B cell (primary cell): Measurements from ENCODE around the gene PCBP3. TPM values are rescaled to one million over a fixed set of nuclear protein-coding genes. Genes with fewer than 3 reads are reported as not detected.

Experiments used
- ATAC-seq: fragments of 200-7000 bp; cut with Tn5 transposase; one replicate; pipeline ENCODE4 v1.10.0; 2021; ENCODE audit warnings: low read depth, mild to moderate bottlenecking, moderate number of reproducible peaks, moderate library complexity
- CTCF ChIA-PET: fragments of 350-600 bp; sonication (Branson Sonifier 250); formaldehyde crosslinking; loops from one replicate; lab custom pipeline; 2021; ENCODE audit warnings: antibody characterized with exemption, inconsistent platforms; lab: Charles Lee
- POLR2A ChIA-PET: fragments of 350-600 bp; sonication (Branson Sonifier 250); formaldehyde crosslinking; loops from one replicate; lab custom pipeline; 2021; ENCODE audit warnings: antibody characterized with exemption; lab: Charles Lee
- DNase-seq: peaks from one replicate; pipeline ENCODE4 v3.0.0; 2013
- H2AFZ ChIP-seq: 2 replicates; pipeline ENCODE4 v1.6.1; 2012; ENCODE audit warnings: mild to moderate bottlenecking, low read depth, low read length; ENCODE audit not compliant: insufficient read depth, poor library complexity, severe bottlenecking
- H3K27ac ChIP-seq, 2 donors: 1 replicate in 1 of 2; 2 replicates in 1 of 2; pipeline ENCODE4 v1.5.1; 2012 to 2013; ENCODE audit warnings: low read length in 2 of 2, mild to moderate bottlenecking in 2 of 2, moderate library complexity in 1 of 2
- H3K27me3 ChIP-seq, 4 experiments: fragments of 200-600 bp in 1 of 4; sonication (generic) in 1 of 4; replicated peaks in 1 of 4; 1 replicate in 2 of 4; 2 replicates in 2 of 4; pipeline versions ENCODE4 v1.6.1 to v1.7.0; 2013 to 2016; ENCODE audit warnings: low read length in 3 of 4, mild to moderate bottlenecking in 2 of 4, mixed read lengths in 1 of 4, moderate library complexity in 1 of 4; ENCODE audit not compliant: insufficient read depth in 4 of 4, control insufficient read depth in 3 of 4; ENCODE audit errors: control extremely low read depth in 1 of 4
- H3K36me3 ChIP-seq, 2 experiments: replicated peaks in 1 of 2; 1 replicate in 1 of 2; 2 replicates in 1 of 2; pipeline versions ENCODE4 v1.6.1 to v1.7.1; 2013; ENCODE audit warnings: low read length in 1 of 2; ENCODE audit not compliant: insufficient read depth in 2 of 2, control insufficient read depth in 1 of 2; ENCODE audit errors: control extremely low read depth in 1 of 2, extremely low read depth in 1 of 2
- H3K4me1 ChIP-seq, 2 donors: fragments of 200-600 bp in 1 of 2; sonication (generic) in 1 of 2; 1 replicate in 1 of 2; 2 replicates in 1 of 2; pipeline versions ENCODE4 v1.5.1 to v1.6.1; 2013 to 2017; ENCODE audit warnings: low read length in 2 of 2; ENCODE audit not compliant: control insufficient read depth in 2 of 2, insufficient read depth in 2 of 2
- H3K4me2 ChIP-seq: replicated peaks from 2 replicates; pipeline ENCODE3; 2012; ENCODE audit warnings: mild to moderate bottlenecking, low read depth, low read length; ENCODE audit not compliant: poor library complexity, severe bottlenecking
- H3K4me3 ChIP-seq, 5 experiments: fragments of 200-600 bp in 1 of 5; sonication (generic) in 1 of 5; 1 replicate in 3 of 5; 2 replicates in 2 of 5; pipeline versions ENCODE4 v1.5.1 to v1.7.0; 2011 to 2016; ENCODE audit warnings: low read length in 4 of 5, mild to moderate bottlenecking in 4 of 5, low read depth in 2 of 5, control low read depth in 1 of 5, moderate library complexity in 1 of 5; ENCODE audit not compliant: insufficient read depth in 1 of 5; ENCODE audit errors: control extremely low read depth in 1 of 5, extremely low read depth in 1 of 5
- H3K79me2 ChIP-seq: fragments of 200-600 bp; sonication (generic); one replicate; pipeline ENCODE4 v1.6.0; 2016; ENCODE audit warnings: low read length; ENCODE audit not compliant: control insufficient read depth, insufficient read depth
- H3K9ac ChIP-seq: fragments of 200-600 bp; sonication (generic); 2 replicates; pipeline ENCODE4 v1.6.1; 2017; ENCODE audit warnings: mild to moderate bottlenecking, low read length, moderate library complexity
- H3K9me3 ChIP-seq, 3 donors: one replicate each; pipeline versions ENCODE4 v1.6.1 to v1.7.1; 2013; ENCODE audit warnings: low read length in 2 of 3; ENCODE audit not compliant: control insufficient read depth in 2 of 3, insufficient read depth in 1 of 3; ENCODE audit errors: control extremely low read depth in 1 of 3
- H4K20me1 ChIP-seq: 2 replicates; pipeline ENCODE4 v1.6.0; 2012; ENCODE audit warnings: mild to moderate bottlenecking, low read length; ENCODE audit not compliant: insufficient read depth, control insufficient read depth, poor library complexity, severe bottlenecking
- H3K27ac Mint-ChIP-seq: one replicate; pipeline ENCODE4 v1.8.0; 2021; ENCODE audit warnings: mixed read lengths
- H3K27me3 Mint-ChIP-seq: one replicate; pipeline ENCODE4 v1.8.0; 2021; ENCODE audit warnings: mixed read lengths
- H3K4me1 Mint-ChIP-seq: one replicate; pipeline ENCODE4 v1.8.0; 2021; ENCODE audit warnings: mixed read lengths
- H3K4me3 Mint-ChIP-seq: one replicate; pipeline ENCODE4 v1.8.0; 2021; ENCODE audit warnings: mixed read lengths
- H3K9me3 Mint-ChIP-seq: one replicate; pipeline ENCODE4 v1.8.0; 2022; ENCODE audit warnings: mixed read lengths; ENCODE audit not compliant: insufficient read depth
- CTCF ChIP-seq: fragments of 200-600 bp; IDR thresholded peaks from one replicate; pipeline ENCODE4 v1.8.0; 2022; ENCODE audit warnings: antibody characterized with exemption, mild to moderate bottlenecking
- EZH2 ChIP-seq: IDR thresholded peaks from 2 replicates; pipeline ENCODE4 v1.6.1; 2012; ENCODE audit warnings: borderline replicate concordance, low read depth, mild to moderate bottlenecking, moderate library complexity, low read length; ENCODE audit not compliant: insufficient read depth, poor library complexity, severe bottlenecking
- WGBS: methylation state at CpG from one replicate; pipeline ENCODE4 v1.1.5; 2013; ENCODE audit warnings: missing lambda C conversion rate; ENCODE audit not compliant: insufficient coverage; 5-methylcytosine and 5-hydroxymethylcytosine counted together
- intact Hi-C: fragments of 100-400 bp; cut with micrococcal nuclease; formaldehyde crosslinking; loops from one replicate; pipeline ENCODE4 v1.10.0; 2022
- polyA plus RNA-seq: library from polyadenylated mRNA; depleted of rRNA; stranded (reverse); fragments of >200 nt; gene quantifications from 2 replicates; pipeline ENCODE4 v1.2.3, GENCODE V29; 2012
- total RNA-seq, 2 donors: library from RNA; stranded (reverse); fragments of 120-200 nt in 1 of 2; gene quantifications; 1 replicate in 1 of 2; 2 replicates in 1 of 2; pipeline versions ENCODE4 v1.2.3 to v1.2.4, GENCODE V29; 2013 to 2022

The PCBP3 gene
- total and polyA plus RNA-seq, 2 donors (not counting 1 experiment from before 2014, with no cell fraction given) = 0.45 to 2.7 TPM

GRCh38 chr21:45779226-45779625 is 135.7 kb downstream of the PCBP3 start:
- TF ChIP-seq CTCF = no peak
- no peak for TF ChIP-seq EZH2
- Histone ChIP-seq H4K20me1 (no peaks in the 10 kb centered on the region), H3K79me2 (no peaks in the 10 kb centered on the region), H3K9me3 (peaks cover 6 to 14% (median 14%) of the 10 kb centered on the region in 3 donors), H2AFZ (no peak overlapping the region), H3K9ac (no peak overlapping the region), H3K4me2 (no peak overlapping the region), H3K4me3 (no peak overlapping the region), H3K27ac (no peak overlapping the region), H3K36me3 (no peaks in the 10 kb centered on the region), H3K4me1 (no peaks in the 10 kb centered on the region), H3K27me3 (no peaks in the 10 kb centered on the region)
- H3K4me3 Mint-ChIP-seq = no peak overlapping the region
- intact Hi-C loops = no loop called here
- H3K27ac Mint-ChIP-seq = no peak overlapping the region
- ChIA-PET CTCF (no interaction called here), POLR2A (no interaction called here)
- peaks cover 9% of the 10 kb centered on the region for H3K9me3 Mint-ChIP-seq
- no peaks in the 10 kb centered on the region for H3K4me1 Mint-ChIP-seq
- H3K27me3 Mint-ChIP-seq = peaks cover 15% of the 10 kb centered on the region
- WGBS = no CpG with 5 or more reads among the region's 3 CpGs
- DNase-seq (no peak), ATAC-seq (no peak)

GRCh38 chr21:45780647-45781046 is 137.1 kb downstream of the PCBP3 start:
- Mint-ChIP-seq H3K27ac (no peak overlapping the region), H3K4me1 (no peaks in the 10 kb centered on the region), H3K4me3 (no peak overlapping the region), H3K9me3 (peaks cover 9% of the 10 kb centered on the region), H3K27me3 (peaks cover 15% of the 10 kb centered on the region)
- Histone ChIP-seq H3K4me2 (no peak overlapping the region), H3K4me3 (no peak overlapping the region), H3K79me2 (no peaks in the 10 kb centered on the region), H3K27me3 (no peaks in the 10 kb centered on the region), H3K9me3 (peaks cover 6 to 14% (median 13%) of the 10 kb centered on the region in 3 donors), H3K4me1 (no peaks in the 10 kb centered on the region), H2AFZ (no peak overlapping the region), H3K27ac (no peak overlapping the region), H3K9ac (no peak overlapping the region), H4K20me1 (no peaks in the 10 kb centered on the region), H3K36me3 (no peaks in the 10 kb centered on the region)
- ATAC-seq (no peak), DNase-seq (no peak)
- CTCF ChIA-PET = no interaction called here
- intact Hi-C loops = no loop called here
- POLR2A ChIA-PET = no interaction called here
- TF ChIP-seq CTCF = no peak
- TF ChIP-seq EZH2 = no peak
- WGBS = 92% methylated on average over 3 of the region's 3 CpGs
